ENCODE measurements around the gene HHAT. TPM values are rescaled to one million over a fixed set of nuclear protein-coding genes. Genes with fewer than 3 reads are reported as not detected.

HHAT gene
- total RNA-seq, 1 donor from 2014 or later, result 11.8 TPM

GRCh38 chr1:210647406-210648333 lies 319.0 kb downstream of the HHAT start:
- H3K27ac ChIP-seq, result no peak overlapping the region
- H3K27me3 ChIP-seq, result no peaks in the 10 kb centered on the region
- H3K4me3 ChIP-seq, result no peak overlapping the region
- H3K9me3 ChIP-seq, result no peaks in the 10 kb centered on the region
- no peaks in the 10 kb centered on the region for H3K4me1 ChIP-seq
- no peak for TF ChIP-seq CTCF (IDR thresholded peaks at IDR 0.05)
- TF ChIP-seq POLR2AphosphoS5 (IDR thresholded peaks at IDR 0.05; ENCODE audit: insufficient read depth in 1 of 2, low read depth in 1 of 2), result no peak
- no peak for TF ChIP-seq POLR2A (IDR thresholded peaks at IDR 0.05)
- H3K36me3 ChIP-seq, result no peaks in the 10 kb centered on the region
- DNase-seq (ENCODE audit: extremely low spot score in 2 of 2), result no peak
- intact Hi-C loops (cut with DNase I), result no loop called here

GRCh38 chr1:210648588-210649269 lies 320.0 kb downstream of the HHAT start:
- H3K4me3 ChIP-seq, result no peak overlapping the region
- intact Hi-C loops (cut with DNase I), result no loop called here
- no peak overlapping the region for H3K27ac ChIP-seq
- DNase-seq (ENCODE audit: extremely low spot score in 2 of 2), result no peak
- H3K36me3 ChIP-seq, result no peaks in the 10 kb centered on the region
- H3K27me3 ChIP-seq, result no peaks in the 10 kb centered on the region
- TF ChIP-seq POLR2AphosphoS5 (IDR thresholded peaks at IDR 0.05; ENCODE audit: insufficient read depth in 1 of 2, low read depth in 1 of 2) (no peak), POLR2A (IDR thresholded peaks at IDR 0.05) (no peak), CTCF (IDR thresholded peaks at IDR 0.05) (no peak)
- H3K9me3 ChIP-seq, result no peaks in the 10 kb centered on the region
- no peaks in the 10 kb centered on the region for H3K4me1 ChIP-seq

GRCh38 chr1:210650403-210650802 lies 321.7 kb downstream of the HHAT start:
- H3K4me3 ChIP-seq, result no peak overlapping the region
- no peaks in the 10 kb centered on the region for H3K4me1 ChIP-seq
- intact Hi-C loops (cut with DNase I), result no loop called here
- no peaks in the 10 kb centered on the region for H3K27me3 ChIP-seq
- no peak for TF ChIP-seq POLR2AphosphoS5 (IDR thresholded peaks at IDR 0.05; ENCODE audit: insufficient read depth in 1 of 2, low read depth in 1 of 2)
- no peak for TF ChIP-seq CTCF (IDR thresholded peaks at IDR 0.05)
- TF ChIP-seq POLR2A (IDR thresholded peaks at IDR 0.05), result no peak
- H3K27ac ChIP-seq, result no peak overlapping the region
- no peaks in the 10 kb centered on the region for H3K36me3 ChIP-seq
- no peak for DNase-seq (ENCODE audit: extremely low spot score in 2 of 2)
- no peaks in the 10 kb centered on the region for H3K9me3 ChIP-seq

GRCh38 chr1:210652329-210652954 lies 323.7 kb downstream of the HHAT start:
- H3K4me1 ChIP-seq, result no peaks in the 10 kb centered on the region
- H3K27me3 ChIP-seq, result no peaks in the 10 kb centered on the region
- no peaks in the 10 kb centered on the region for H3K9me3 ChIP-seq
- intact Hi-C loops (cut with DNase I), result no loop called here
- TF ChIP-seq POLR2A (IDR thresholded peaks at IDR 0.05), result no peak
- TF ChIP-seq CTCF (IDR thresholded peaks at IDR 0.05), result no peak
- no peak for TF ChIP-seq POLR2AphosphoS5 (IDR thresholded peaks at IDR 0.05; ENCODE audit: insufficient read depth in 1 of 2, low read depth in 1 of 2)
- H3K36me3 ChIP-seq, result no peaks in the 10 kb centered on the region
- no peak overlapping the region for H3K27ac ChIP-seq
- no peak for DNase-seq (ENCODE audit: extremely low spot score in 2 of 2)
- no peak overlapping the region for H3K4me3 ChIP-seq

Measured in vagina (tissue), 2 donors.